ENCODE measurements around the gene PEX26.

Gene PEX26

DNA sequence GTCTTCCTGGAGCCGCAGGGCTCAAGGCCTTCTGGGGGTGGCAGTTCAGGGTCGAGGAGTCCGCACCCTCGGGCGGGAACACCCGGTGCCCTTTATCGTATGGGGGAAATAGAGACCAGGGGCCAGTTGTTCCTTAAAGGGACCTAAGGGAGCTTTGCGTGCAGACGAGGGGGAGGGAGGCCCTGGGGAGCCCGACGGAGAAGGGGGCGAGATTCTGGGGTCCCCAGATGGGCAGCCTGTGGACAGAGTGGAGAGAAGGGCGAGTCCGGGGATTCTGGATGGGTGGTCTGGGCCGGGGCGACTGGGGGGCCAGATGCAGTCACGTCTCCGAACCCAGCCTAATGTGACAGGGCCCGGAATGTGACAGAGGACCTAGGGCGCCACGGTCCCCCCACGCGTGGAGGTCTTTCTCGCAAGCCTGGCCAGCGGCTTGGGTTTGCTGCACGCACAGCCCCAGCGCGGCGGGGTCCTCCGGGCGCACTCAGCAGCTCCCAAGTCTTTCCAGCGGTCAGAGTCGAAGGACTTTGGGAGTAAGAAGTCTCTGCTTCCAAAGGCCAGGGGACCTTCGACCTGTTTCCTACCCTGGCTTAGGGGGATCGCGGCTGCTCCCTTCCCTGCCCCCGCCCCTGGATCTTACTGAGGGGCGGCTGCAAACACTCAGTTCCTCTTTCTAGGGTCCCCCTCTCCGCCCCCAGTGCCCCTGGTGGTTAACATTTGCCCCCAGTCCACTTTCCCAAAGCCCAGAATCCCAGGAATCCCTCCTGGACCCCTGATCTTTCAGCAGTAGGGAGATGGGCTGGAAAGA lies 33.4 kb downstream of the PEX26 start:
- Histone ChIP-seq H3K4me1 (ENCODE audit: control insufficient read depth in 1 of 2, insufficient read depth in 2 of 2, low read length in 2 of 2) (peaks cover 3 to 8% of the 10 kb centered on the region in 2 experiments), H3K27ac (ENCODE audit: low read depth, low read length) (no peak overlapping the region), H4K8ac (ENCODE audit: low read depth, low read length) (no peak overlapping the region), H2AFZ (ENCODE audit: insufficient read depth, low read length, poor library complexity) (no peak overlapping the region), H3K4ac (ENCODE audit: low read depth, low read length) (no peak overlapping the region), H3K79me2 (ENCODE audit: control insufficient read depth, insufficient read depth, low read length, poor library complexity) (no peaks in the 10 kb centered on the region), H4K91ac (ENCODE audit: low read depth, low read length) (no peak overlapping the region), H2AK5ac (ENCODE audit: low read length) (no peak overlapping the region), H3K4me3 (ENCODE audit: low read depth, low read length) (peak overlapping the region; percentile 38), H2BK12ac (ENCODE audit: low read length) (no peak overlapping the region), H2BK5ac (ENCODE audit: low read depth, low read length, poor library complexity) (no peak overlapping the region), H2BK120ac (ENCODE audit: insufficient read depth, low read length, poor library complexity) (no peak overlapping the region), H3K9me3 (ENCODE audit: insufficient read depth, low read depth, low read length) (peaks cover 1% of the 10 kb centered on the region), H3K23ac (ENCODE audit: low read length) (no peak overlapping the region), H3K9ac (ENCODE audit: low read length) (no peak overlapping the region), H4K12ac (ENCODE audit: low read depth, low read length) (no peak overlapping the region), H3K18ac (ENCODE audit: low read length) (no peak overlapping the region), H3K79me1 (ENCODE audit: low read length) (no peaks in the 10 kb centered on the region), H3K14ac (ENCODE audit: low read length) (no peak overlapping the region), H3K36me3 (ENCODE audit: control insufficient read depth in 1 of 2, insufficient read depth in 2 of 2, low read length in 2 of 2) (no peaks in the 10 kb centered on the region), H3K4me2 (ENCODE audit: low read length) (peak overlapping the region; percentile 61), H3K27me3 (ENCODE audit: insufficient read depth, low read length) (peaks cover 26% of the 10 kb centered on the region)
- no peak for DNase-seq
- WGBS (ENCODE audit: extremely low coverage, insufficient coverage, insufficient read length) = no CpG with 5 or more reads among the region's 39 CpGs

DNA sequence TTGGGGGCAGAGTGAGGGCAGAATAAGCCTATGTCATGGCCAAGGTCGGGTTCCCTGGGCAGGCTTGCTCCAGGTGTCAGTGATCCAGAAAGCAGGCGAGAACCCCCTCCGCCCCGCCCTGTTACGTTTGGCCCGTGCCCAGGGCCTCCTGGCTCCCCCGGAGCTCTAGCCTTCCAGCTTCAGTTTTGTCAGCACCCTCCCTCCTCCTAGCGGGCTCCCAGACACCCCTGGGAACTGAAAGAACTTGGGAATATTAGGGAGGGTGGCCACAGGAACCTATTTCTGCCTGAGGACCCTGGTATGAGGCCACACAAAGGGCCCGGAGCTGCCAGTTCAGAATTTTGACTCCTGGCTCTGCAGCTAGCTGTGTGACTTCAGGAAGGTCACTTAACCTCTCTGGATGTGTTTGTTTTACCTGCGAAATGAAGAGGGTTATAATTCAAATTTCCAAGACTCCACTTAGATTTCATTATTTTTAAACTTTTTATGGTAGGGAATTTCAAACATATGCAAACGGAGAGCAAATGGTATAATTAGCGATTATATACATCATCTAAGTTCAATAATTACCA lies 34.1 kb downstream of the PEX26 start:
- H3K79me2 ChIP-seq (ENCODE audit: control insufficient read depth, insufficient read depth, low read length, poor library complexity) = no peaks in the 10 kb centered on the region
- no peak overlapping the region for H3K14ac ChIP-seq (ENCODE audit: low read length)
- no CpG with 5 or more reads among the region's 12 CpGs for WGBS (ENCODE audit: extremely low coverage, insufficient coverage, insufficient read length)
- no peak overlapping the region for H3K4me3 ChIP-seq (ENCODE audit: low read depth, low read length)
- H3K23ac ChIP-seq (ENCODE audit: low read length) = no peak overlapping the region
- H2BK5ac ChIP-seq (ENCODE audit: low read depth, low read length, poor library complexity) = no peak overlapping the region
- H2BK120ac ChIP-seq (ENCODE audit: insufficient read depth, low read length, poor library complexity) = no peak overlapping the region
- no peak overlapping the region for H3K9ac ChIP-seq (ENCODE audit: low read length)
- no peak overlapping the region for H2BK12ac ChIP-seq (ENCODE audit: low read length)
- H3K9me3 ChIP-seq (ENCODE audit: insufficient read depth, low read depth, low read length) = no peaks in the 10 kb centered on the region
- DNase-seq = no peak
- H3K4me1 ChIP-seq (ENCODE audit: control insufficient read depth in 1 of 2, insufficient read depth in 2 of 2, low read length in 2 of 2) = peaks cover 3 to 8% of the 10 kb centered on the region in 2 experiments
- no peak overlapping the region for H3K27ac ChIP-seq (ENCODE audit: low read depth, low read length)
- peaks cover 26% of the 10 kb centered on the region for H3K27me3 ChIP-seq (ENCODE audit: insufficient read depth, low read length)
- no peak overlapping the region for H3K4ac ChIP-seq (ENCODE audit: low read depth, low read length)
- no peaks in the 10 kb centered on the region for H3K79me1 ChIP-seq (ENCODE audit: low read length)
- no peaks in the 10 kb centered on the region for H3K36me3 ChIP-seq (ENCODE audit: control insufficient read depth in 1 of 2, insufficient read depth in 2 of 2, low read length in 2 of 2)
- no peak overlapping the region for H4K91ac ChIP-seq (ENCODE audit: low read depth, low read length)
- H2AFZ ChIP-seq (ENCODE audit: insufficient read depth, low read length, poor library complexity) = no peak overlapping the region
- H3K18ac ChIP-seq (ENCODE audit: low read length) = no peak overlapping the region
- no peak overlapping the region for H2AK5ac ChIP-seq (ENCODE audit: low read length)
- no peak overlapping the region for H3K4me2 ChIP-seq (ENCODE audit: low read length)
- H4K8ac ChIP-seq (ENCODE audit: low read depth, low read length) = no peak overlapping the region
- H4K12ac ChIP-seq (ENCODE audit: low read depth, low read length) = no peak overlapping the region

DNA sequence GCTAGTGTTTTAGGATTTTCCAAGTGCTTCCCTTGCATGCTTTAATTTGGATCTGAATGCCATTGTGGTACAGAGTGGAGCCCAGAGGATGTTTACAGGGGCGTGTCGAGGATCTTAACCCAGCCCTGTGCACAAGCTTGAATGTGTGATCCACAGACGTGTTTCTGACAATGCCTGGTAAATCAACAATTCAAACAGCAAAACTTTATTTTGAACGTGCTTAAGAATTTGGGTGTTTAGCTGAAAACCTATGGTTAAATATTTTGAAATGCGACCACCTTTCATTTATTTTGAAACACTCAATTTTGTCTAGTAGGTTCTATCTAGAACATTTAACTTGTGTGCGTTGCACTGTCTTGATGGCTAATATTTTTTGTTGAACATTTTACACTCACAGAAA lies 34.6 kb downstream of the PEX26 start:
- Histone ChIP-seq H3K4me1 (ENCODE audit: control insufficient read depth in 1 of 2, insufficient read depth in 2 of 2, low read length in 2 of 2) (peaks cover 3 to 8% of the 10 kb centered on the region in 2 experiments), H4K12ac (ENCODE audit: low read depth, low read length) (no peak overlapping the region), H3K9me3 (ENCODE audit: insufficient read depth, low read depth, low read length) (no peaks in the 10 kb centered on the region), H3K4me2 (ENCODE audit: low read length) (no peak overlapping the region), H3K23ac (ENCODE audit: low read length) (no peak overlapping the region), H2BK120ac (ENCODE audit: insufficient read depth, low read length, poor library complexity) (no peak overlapping the region), H3K14ac (ENCODE audit: low read length) (no peak overlapping the region), H3K4ac (ENCODE audit: low read depth, low read length) (no peak overlapping the region), H2AFZ (ENCODE audit: insufficient read depth, low read length, poor library complexity) (no peak overlapping the region), H2AK5ac (ENCODE audit: low read length) (no peak overlapping the region), H3K9ac (ENCODE audit: low read length) (no peak overlapping the region), H2BK5ac (ENCODE audit: low read depth, low read length, poor library complexity) (no peak overlapping the region), H3K36me3 (ENCODE audit: control insufficient read depth in 1 of 2, insufficient read depth in 2 of 2, low read length in 2 of 2) (no peaks in the 10 kb centered on the region), H4K91ac (ENCODE audit: low read depth, low read length) (no peak overlapping the region), H3K18ac (ENCODE audit: low read length) (no peak overlapping the region), H3K4me3 (ENCODE audit: low read depth, low read length) (no peak overlapping the region), H4K8ac (ENCODE audit: low read depth, low read length) (no peak overlapping the region), H3K79me2 (ENCODE audit: control insufficient read depth, insufficient read depth, low read length, poor library complexity) (no peaks in the 10 kb centered on the region), H3K27me3 (ENCODE audit: insufficient read depth, low read length) (peaks cover 26% of the 10 kb centered on the region), H3K79me1 (ENCODE audit: low read length) (no peaks in the 10 kb centered on the region), H3K27ac (ENCODE audit: low read depth, low read length) (no peak overlapping the region), H2BK12ac (ENCODE audit: low read length) (no peak overlapping the region)
- DNase-seq = no peak
- no CpG with 5 or more reads among the region's 6 CpGs for WGBS (ENCODE audit: extremely low coverage, insufficient coverage, insufficient read length)

DNA sequence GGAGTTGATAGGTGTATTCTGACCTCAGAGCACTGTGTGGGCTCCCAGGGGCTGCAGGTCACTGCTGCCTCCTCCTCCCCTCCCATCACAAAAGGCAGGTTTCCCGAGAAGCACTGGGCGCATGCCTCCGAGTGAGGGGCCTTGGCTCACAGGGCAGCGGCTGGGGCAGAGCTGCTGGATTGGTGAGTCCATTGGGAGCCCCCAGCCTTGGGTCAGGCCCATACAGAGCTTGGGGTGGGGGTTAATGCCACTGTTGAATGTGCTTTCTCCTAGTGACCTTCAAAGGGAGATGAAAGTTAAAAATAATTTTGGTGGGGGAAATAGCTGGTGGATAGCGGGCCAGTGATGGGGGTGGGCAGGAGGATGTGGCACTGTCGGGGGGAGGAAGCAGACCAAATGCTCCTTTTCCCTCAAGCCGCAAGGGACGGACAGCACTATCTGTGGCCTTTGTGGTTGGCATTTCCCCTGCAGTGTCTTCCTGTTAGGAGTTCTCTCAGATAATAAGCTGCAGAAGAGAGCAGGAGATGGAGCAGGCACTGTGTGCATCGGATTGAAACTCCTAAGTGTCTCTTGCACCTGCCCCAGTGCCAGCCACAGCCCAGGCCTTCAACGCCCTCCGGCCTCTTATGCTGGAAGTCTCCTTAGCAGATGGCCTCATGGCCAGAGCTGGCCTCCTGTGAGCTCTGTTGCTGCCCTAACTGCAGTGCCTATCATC lies 36.0 kb downstream of the PEX26 start:
- Histone ChIP-seq H3K27ac (ENCODE audit: low read depth, low read length) (no peak overlapping the region), H2BK5ac (ENCODE audit: low read depth, low read length, poor library complexity) (no peak overlapping the region), H3K79me2 (ENCODE audit: control insufficient read depth, insufficient read depth, low read length, poor library complexity) (no peaks in the 10 kb centered on the region), H3K9ac (ENCODE audit: low read length) (no peak overlapping the region), H3K79me1 (ENCODE audit: low read length) (no peaks in the 10 kb centered on the region), H3K4me2 (ENCODE audit: low read length) (no peak overlapping the region), H4K91ac (ENCODE audit: low read depth, low read length) (no peak overlapping the region), H3K14ac (ENCODE audit: low read length) (no peak overlapping the region), H3K18ac (ENCODE audit: low read length) (no peak overlapping the region), H3K9me3 (ENCODE audit: insufficient read depth, low read depth, low read length) (no peaks in the 10 kb centered on the region), H4K12ac (ENCODE audit: low read depth, low read length) (no peak overlapping the region), H3K36me3 (ENCODE audit: control insufficient read depth in 1 of 2, insufficient read depth in 2 of 2, low read length in 2 of 2) (no peaks in the 10 kb centered on the region), H3K4ac (ENCODE audit: low read depth, low read length) (no peak overlapping the region), H2BK12ac (ENCODE audit: low read length) (no peak overlapping the region), H2BK120ac (ENCODE audit: insufficient read depth, low read length, poor library complexity) (no peak overlapping the region), H4K8ac (ENCODE audit: low read depth, low read length) (no peak overlapping the region), H3K4me3 (ENCODE audit: low read depth, low read length) (no peak overlapping the region), H3K27me3 (ENCODE audit: insufficient read depth, low read length) (peaks cover 26% of the 10 kb centered on the region), H2AK5ac (ENCODE audit: low read length) (no peak overlapping the region), H2AFZ (ENCODE audit: insufficient read depth, low read length, poor library complexity) (no peak overlapping the region), H3K4me1 (ENCODE audit: control insufficient read depth in 1 of 2, insufficient read depth in 2 of 2, low read length in 2 of 2) (peaks cover 3 to 8% of the 10 kb centered on the region in 2 experiments), H3K23ac (ENCODE audit: low read length) (no peak overlapping the region)
- no peak for DNase-seq
- WGBS (ENCODE audit: extremely low coverage, insufficient coverage, insufficient read length) = no CpG with 5 or more reads among the region's 11 CpGs

Data from trophoblast cell (in vitro differentiated cells and primary cell).